Activated CD4-positive, CD25-positive, alpha-beta regulatory T cell treated with anti-CD3 and anti-CD28 coated beads, Interleukin-2, amount 50 U/mL, for 24 hours (primary cell): Measurements from ENCODE around the gene RGS4.

Experiments used
- ATAC-seq, 2 donors: fragments of 150-1000 bp; cut with Tn5 transposase; one replicate each; pipeline ENCODE4 v1.10.0; 2021; ENCODE audit warnings: mild to moderate bottlenecking in 1 of 2, moderate library complexity in 1 of 2

RGS4 gene

GRCh38 chr1:163069142-163069541, at the start of gene RGS4:
TSS of gene RGS4 (plus strand) at chr1:163069361. CDS start at chr1:163069485, 124 bp downstream.
- no peak for ATAC-seq

GRCh38 chr1:163022129-163022528, 47.0 kb upstream of the RGS4 start:
- no peak for ATAC-seq

DNA sequence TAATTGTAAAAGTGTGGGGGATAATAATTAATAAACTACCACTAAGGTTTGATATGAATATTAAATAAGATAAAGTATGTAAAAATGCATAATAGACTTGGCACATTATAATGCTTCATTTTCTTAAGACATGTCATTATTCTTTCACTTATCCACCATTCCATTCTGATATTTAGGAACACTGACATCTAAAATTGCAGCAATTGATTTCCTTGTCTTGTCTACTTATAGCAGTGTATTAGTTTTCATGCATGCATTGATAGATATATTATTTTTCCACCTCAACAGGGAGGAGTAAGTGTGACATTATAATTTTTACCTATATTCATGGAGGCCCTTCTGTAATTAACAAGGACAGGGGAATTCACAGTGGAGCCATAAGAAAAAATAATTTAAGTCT, 41.6 kb upstream of the RGS4 start:
- no peak for ATAC-seq

DNA sequence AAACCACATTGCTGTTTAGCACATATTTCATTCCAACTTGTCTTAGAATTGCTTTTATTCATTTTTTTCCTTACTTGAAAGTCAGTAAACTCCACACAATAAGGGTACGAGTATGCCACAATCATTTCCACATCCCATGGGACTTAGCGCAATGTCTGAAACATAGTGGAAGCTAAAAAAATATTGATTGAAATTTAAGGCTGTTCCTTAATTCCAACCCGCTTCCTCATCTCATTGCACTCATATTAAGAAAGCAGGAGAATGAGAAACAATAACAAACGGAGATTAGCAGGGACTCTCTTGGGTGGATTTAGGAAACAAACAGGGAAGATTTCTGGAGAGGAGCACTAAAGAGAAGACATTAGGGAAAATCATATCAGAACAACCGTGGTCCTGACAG, 39.3 kb upstream of the RGS4 start:
- ATAC-seq, result no peak

DNA sequence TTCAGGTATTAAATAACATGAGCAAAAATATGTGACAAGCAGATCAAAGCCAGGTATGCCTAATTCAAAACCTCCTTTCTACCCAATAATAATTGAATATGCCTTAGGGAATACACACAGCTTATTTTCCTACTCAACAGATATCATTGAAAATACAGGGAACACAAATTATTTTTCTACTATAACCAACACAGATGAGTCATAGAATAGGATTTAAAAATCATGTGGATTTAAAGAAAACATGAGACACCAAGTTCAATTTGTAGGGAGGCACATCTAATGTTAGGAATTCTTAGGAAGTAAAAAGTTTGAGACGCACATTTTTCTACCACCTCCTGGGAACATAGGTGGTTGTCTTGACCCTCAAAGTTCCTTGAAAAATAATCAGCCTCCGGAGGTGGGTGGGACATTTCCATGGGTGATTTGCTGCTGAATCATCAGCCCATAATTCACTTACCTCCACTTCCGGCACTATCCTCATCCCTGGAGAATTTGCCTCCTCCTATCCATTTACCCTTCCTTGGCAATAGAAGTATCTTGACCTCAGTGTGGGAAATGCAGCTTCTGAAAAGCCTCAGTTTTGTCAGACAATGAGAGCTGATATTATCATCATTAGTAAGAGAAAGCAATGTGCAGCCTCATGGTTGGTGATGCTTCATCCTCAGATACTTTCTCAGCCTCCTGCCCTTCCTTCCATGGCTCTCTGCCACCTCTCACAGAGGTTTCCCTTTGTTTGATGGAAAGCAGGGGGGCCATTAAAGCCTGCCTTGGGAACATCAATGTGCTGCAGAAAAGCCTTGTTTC, 33.5 kb upstream of the RGS4 start:
- no peak for ATAC-seq

GRCh38 chr1:163036671-163037070, 32.5 kb upstream of the RGS4 start:
- ATAC-seq, result no peak

DNA sequence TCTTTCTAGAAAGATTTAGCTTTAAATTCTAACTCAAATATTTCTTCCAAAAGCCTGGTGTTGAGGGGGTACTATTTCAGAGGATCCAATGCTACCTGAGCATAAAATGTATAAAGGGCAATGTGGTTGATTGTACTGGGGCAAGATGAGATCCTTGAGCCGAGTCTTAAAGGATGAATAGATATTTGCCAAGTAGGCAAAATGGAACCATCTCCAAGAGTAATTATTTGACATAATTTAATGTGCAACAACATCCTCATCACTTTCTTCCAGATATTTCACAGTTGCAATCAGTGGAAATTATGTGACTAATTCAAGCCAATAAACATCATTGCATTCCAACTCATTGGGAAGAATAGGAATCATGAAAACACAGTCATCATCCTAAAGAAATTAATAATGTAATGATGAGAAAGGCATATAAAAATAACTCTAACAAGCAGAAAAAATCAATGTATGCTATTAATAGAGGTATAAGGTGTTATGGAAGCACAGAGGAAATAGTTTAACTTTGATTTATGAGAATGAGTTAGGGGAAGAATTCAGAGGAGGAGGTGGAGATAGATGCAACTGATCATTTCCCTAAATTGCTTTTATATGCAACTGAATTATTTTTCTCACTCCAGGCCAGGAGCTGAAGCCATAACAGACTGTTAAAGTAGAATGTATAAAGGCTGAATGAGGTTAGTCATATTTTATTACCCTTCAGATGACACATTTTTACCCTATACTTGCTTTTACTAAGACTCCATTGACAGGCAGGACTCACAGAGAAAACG, 30.0 kb upstream of the RGS4 start:
- no peak for ATAC-seq

DNA sequence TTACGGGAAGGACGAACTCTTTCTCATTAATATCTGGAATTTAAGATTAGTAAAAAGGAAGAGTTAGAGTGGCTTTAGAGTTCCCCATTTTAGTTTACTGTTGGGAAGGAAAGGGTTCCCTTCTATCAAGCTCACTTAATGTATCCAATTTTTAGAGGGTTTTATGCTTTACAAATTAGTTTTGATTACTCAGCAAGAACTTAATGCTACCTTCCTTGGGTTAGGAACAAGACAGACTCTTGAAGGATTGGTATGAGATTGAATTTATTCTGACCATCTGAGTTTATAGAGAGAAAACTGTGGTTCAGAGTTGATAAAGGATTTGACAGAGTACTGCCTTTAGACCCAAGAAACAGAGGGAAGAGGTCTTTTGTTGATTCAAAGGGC, 29.5 kb upstream of the RGS4 start:
- ATAC-seq, result no peak

- ATAC-seq, result no peak
These were observed 23.1 kb upstream of the RGS4 start for GRCh38 chr1:163046071-163046470.

GRCh38 chr1:163047951-163048659, 21.1 kb upstream of the RGS4 start:
- ATAC-seq, result no peak

- no peak for ATAC-seq
These were observed 20.3 kb upstream of the RGS4 start for GRCh38 chr1:163048869-163049268.

DNA sequence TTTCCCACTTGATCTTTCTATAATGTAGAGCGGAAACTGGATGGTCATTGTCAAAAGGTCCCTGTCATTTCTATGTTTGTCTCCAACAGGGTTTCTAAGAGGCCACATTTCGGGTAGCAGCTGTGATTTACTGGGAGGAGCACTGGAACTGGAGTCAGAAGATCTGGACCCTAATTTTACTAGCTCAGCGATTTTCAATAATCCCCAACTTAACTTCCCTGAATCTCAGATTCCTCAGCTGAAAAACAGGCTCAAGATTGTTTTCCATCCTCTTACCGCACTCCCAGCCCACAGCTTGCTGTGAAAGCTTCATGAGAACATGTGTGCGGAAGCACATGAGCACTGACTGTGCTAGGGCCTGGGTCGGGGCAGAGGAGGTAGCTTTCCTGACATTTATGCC, 19.9 kb upstream of the RGS4 start:
- no peak for ATAC-seq

DNA sequence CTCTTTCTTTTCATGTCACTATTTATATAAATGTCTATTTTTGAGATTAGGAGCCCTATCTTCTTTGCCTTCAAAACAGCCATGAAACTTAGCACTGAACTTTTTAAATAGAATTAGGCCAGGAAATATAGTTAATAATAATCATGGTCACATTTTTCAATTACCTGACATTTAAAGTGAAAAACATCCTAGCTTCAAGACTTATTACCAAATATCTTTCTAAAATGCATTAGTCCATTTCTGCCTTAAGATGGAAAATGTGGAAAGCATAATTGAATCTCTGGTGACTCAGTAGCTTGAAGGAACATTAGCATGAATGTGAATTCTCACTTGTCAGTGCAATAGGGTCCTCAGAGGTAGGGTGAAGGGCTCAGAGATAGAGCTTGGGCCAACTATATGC, 18.7 kb upstream of the RGS4 start:
- no peak for ATAC-seq

GRCh38 chr1:163054181-163054591, 15.0 kb upstream of the RGS4 start:
- ATAC-seq, result no peak

- no peak for ATAC-seq
These were observed 14.2 kb upstream of the RGS4 start for GRCh38 chr1:163055005-163055404.

GRCh38 chr1:163055531-163055930, 13.6 kb upstream of the RGS4 start:
- no peak for ATAC-seq

DNA sequence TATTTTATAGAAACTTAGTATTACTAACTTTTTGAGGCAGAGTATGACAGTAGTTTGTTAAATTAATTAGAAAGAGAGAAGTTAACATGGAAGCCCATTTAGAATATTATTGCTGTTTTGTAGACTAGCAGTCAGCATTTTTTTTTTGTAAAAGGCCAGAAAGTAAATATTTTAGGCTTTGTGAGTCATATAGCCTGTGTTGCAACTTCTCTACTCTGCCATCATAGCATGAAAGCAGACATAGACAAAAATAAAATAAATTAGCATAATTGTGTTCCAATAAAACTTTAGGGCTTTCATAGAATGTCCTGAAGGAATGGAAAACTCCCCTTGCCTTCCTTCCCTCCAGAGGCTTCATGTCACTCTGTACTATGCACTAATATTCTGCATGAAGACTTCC, 12.3 kb upstream of the RGS4 start:
- ATAC-seq, result no peak

DNA sequence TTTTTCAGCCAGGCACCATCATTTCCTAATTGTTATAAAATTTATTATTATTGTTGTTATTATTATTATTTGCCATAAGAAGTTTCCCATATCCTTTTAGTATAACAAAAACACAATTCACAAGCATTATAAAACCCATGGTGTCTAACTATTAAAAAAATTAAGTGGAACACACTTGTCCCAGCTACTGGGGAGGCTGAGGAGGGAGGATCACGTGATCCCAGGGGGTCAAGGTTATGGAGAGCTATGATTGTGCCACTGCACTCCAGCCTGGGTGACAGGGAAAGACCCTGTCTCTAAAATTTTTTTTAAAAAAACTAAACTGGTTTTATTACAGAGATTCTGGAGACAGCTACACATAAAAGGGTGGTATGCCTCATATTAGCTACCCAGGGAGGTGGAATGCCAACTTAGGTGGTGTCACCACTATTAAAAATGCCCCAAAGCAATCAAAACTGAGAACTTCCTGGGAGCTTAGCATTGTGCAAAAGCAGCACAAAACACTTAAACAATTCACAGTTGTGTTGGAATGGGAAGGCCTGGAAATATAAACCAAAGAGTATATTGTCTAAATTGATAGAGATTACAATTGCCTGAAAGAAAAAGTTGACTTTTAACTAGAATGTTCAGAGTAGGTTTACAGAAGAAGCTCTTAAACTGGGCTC, 8.7 kb upstream of the RGS4 start:
- ATAC-seq, result no peak

- no peak for ATAC-seq
These were observed 6.0 kb upstream of the RGS4 start for GRCh38 chr1:163063143-163063542.

DNA sequence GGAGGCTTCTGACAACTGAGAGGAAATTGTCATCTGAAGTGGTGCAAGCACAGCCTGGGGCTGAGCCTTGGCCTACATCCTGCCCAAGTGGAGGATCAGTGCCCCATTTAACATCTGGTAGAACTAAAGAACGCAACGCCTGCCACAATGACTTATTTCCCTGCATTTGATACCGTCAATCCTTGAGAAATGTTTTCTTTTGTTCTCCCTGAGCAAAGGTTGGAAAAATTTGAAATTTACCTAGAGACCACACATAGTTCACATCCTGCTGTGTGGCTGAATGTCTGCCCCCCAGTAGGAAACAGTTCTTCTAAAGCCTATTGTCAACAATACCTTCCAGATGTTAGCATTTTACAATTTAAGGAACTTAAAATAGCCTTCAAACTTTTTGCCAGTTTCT, 5.6 kb upstream of the RGS4 start:
- no peak for ATAC-seq

DNA sequence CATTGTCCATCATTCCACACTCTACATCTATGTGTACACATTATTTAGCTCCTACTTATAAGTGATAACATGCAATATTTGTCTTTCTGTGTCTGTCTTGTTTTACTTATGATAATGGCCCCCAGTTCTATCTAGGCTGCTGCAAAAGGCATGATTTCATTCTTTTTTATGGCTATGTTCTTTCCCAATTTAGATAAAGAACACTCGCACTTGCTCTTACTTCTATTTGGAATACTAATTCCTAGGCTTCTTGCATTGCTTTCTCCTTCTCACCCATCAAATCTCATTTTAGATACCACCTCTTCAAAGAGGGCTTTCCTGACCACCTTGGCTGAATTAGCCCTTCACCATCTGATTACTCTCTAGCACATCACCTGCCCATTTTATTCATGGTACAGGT, 3.0 kb upstream of the RGS4 start:
- no peak for ATAC-seq

DNA sequence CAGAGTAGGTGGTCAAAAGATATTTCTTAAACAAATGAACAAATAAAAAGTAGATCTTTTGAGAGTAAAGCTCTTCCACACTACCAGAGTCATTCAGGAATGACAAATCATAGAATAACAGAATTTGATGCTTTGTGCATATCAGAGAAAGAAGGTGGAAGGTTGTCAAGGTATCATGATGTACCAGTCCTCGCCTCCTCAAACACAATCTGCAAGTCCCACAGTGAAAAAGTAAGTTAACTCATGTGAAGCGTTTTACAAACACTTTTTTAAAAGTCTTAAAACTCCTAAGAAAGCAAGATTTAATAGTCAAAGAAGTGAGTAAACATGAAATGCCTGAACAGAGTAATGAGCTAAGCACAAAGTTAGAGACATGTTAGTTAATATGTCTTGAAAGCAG, 2.5 kb upstream of the RGS4 start:
- no peak for ATAC-seq

- no peak for ATAC-seq
These were observed 445 bp upstream of the RGS4 start for GRCh38 chr1:163068716-163069115.
